HG03520 (cell line): ENCODE data around the gene SGCA.

Source experiments
- ATAC-seq: cut with Tn5 transposase; IDR thresholded peaks from one replicate; pipeline ENCODE4 v1.9.1; 2021; ENCODE audit warnings: mild to moderate bottlenecking, moderate library complexity; ENCODE audit not compliant: unreplicated experiment

Gene SGCA

DNA sequence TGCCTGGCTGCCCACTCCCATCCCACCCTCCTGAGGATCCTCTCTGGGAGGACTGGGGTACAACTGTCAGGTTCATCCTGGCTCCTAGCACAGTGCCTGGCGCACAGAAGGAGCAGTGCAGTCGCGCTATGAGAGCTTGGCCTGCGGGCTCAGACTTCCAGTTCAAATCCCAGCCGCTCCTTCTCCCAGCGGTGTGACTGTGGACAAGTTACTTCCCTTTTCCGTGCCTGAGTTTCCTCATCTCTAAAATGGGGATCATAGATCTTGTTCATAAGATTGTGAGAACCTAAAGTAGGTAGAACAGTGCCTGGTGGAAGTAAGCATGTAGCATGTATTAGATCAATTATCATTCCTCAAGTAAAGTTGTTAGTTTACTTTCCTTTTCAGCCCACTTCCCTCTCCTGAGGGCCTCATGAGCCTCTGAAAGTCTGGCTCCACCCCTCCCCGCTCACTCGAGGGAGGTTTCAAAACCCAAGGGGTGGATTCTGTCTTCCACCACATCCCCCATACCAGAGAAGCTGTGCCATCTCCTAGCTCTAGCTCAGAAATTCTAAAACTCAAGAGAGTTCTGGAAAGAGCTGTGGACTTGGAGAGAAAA lies 55.6 kb downstream of the SGCA start:
- no peak for ATAC-seq

DNA sequence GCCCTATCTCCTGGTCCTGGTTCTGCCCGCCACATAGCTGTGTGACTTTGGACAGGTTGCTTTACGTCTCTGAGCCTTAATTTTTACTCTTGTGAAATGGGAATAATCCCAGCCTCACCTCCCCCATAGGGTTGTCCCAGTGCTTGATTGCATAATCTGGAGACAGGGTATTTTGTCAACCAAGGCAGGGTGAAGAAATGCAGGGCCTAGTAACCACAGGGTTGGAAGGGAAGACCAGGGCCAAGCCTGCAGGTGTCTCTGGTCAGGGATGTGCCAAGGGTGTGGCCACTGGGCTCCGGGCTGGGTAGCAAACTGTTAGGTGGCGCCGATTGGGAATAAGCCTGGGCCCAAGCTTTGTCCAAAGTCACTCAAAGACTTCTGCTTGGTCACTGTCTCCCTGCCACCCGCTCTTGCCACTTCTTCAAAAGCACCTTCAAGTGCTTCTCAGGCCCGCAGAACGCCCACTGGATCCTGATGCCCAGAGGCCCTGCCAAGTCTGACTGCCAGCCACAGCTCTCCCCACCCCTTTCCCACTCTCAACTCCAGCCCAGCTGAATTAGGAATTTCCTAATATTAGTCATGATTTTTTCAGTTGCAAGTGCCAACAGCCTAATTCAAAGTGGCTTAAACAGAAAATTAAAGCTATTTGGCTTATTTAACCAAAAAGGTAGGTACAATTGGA lies 56.2 kb downstream of the SGCA start:
- no peak for ATAC-seq

DNA sequence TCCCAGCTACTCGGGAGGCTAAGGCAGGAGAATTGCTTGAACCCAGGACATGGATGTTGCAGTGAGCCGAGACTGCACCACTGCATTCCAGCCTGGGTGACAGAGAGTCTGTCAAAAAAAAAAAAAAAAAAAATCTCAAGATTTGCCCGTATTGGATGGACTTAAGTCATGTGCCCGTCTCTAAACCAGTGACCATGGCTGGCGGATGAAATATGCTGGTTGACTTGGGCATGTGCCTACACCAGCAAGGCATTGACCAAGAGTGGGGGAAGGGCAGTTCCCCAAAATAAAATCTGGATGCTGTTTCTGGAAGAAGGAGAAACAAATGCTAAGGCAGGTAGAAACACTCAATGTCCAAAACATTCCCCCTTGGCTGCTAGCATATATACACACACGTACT lies 57.1 kb downstream of the SGCA start:
- ATAC-seq: no peak
